Esophagus muscularis mucosa (tissue), 3 donors: Measurements from ENCODE around the gene UBE2G2.

ENCODE experiments used
- POLR2AphosphoS5 ChIP-seq, 2 donors: sonication (generic); formaldehyde crosslinking; IDR thresholded peaks; one replicate each; pipeline ENCODE4 v1.6.1; 2017; ENCODE audit warnings: antibody characterized with exemption in 2 of 2
- TF ChIP-seq, protein P1 (sequence below), 3 experiments: fragments of 200-600 bp in 2 of 3; fragments of 450-650 bp in 1 of 3; sonication (generic) in 2 of 3; IDR thresholded peaks; one replicate each; pipeline ENCODE4 v1.5.1; 2017 to 2019; ENCODE audit warnings: antibody characterized with exemption in 3 of 3, mild to moderate bottlenecking in 2 of 3, moderate library complexity in 1 of 3

DNA sequence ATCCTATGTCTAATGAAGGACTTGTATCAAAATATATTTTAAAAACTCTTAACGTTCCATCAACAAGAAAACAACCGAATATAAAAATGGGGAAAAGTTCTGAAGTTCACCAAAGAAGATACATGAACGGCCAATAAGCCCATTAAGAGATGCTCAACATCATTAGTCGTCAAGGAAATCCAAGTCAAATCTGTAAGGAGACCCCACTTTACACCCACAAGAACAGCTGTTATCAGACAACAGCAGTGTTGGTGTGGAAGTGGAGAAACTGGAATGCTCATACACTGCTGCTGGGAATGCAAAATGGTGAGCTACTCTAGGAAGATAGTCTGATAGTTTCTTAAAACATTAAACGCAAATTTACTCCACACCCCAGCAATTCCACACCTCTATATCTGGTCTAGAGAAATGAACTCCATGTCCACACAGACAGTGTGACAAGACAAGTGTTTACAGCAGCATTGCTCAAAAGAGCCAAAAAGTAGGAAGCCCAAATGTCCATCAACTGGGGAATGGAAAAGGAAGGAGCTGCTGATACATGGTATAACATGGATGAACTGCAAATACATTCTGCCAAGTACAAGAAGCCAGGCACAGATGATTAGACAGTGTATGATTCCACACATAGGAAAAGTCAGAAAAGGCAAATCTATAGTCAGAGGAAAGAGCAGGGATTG lies 18.5 kb downstream of the UBE2G2 start:
- TF ChIP-seq, protein P1, sequence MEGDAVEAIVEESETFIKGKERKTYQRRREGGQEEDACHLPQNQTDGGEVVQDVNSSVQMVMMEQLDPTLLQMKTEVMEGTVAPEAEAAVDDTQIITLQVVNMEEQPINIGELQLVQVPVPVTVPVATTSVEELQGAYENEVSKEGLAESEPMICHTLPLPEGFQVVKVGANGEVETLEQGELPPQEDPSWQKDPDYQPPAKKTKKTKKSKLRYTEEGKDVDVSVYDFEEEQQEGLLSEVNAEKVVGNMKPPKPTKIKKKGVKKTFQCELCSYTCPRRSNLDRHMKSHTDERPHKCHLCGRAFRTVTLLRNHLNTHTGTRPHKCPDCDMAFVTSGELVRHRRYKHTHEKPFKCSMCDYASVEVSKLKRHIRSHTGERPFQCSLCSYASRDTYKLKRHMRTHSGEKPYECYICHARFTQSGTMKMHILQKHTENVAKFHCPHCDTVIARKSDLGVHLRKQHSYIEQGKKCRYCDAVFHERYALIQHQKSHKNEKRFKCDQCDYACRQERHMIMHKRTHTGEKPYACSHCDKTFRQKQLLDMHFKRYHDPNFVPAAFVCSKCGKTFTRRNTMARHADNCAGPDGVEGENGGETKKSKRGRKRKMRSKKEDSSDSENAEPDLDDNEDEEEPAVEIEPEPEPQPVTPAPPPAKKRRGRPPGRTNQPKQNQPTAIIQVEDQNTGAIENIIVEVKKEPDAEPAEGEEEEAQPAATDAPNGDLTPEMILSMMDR (IDR thresholded peaks at IDR 0.05): no peak
- TF ChIP-seq POLR2AphosphoS5 (IDR thresholded peaks at IDR 0.05): no peak
